Choroid plexus epithelial cell (primary cell): ENCODE results near the gene BRD1.

ENCODE experiments used
- DNase-seq: peaks from one replicate; pipeline ENCODE4 v3.0.0-alpha.2; 2010; ENCODE audit warnings: low read depth
- H3K4me3 ChIP-seq: 2 replicates; pipeline ENCODE4 v1.5.1; 2011; ENCODE audit warnings: low read depth, mild to moderate bottlenecking, control low read depth, low read length, moderate library complexity
- CTCF ChIP-seq: conservative IDR thresholded peaks from 2 replicates; pipeline ENCODE4 v1.5.1; 2011; ENCODE audit warnings: low read depth, mild to moderate bottlenecking, control low read depth, inconsistent platforms, low read length, moderate library complexity

BRD1 gene

DNA sequence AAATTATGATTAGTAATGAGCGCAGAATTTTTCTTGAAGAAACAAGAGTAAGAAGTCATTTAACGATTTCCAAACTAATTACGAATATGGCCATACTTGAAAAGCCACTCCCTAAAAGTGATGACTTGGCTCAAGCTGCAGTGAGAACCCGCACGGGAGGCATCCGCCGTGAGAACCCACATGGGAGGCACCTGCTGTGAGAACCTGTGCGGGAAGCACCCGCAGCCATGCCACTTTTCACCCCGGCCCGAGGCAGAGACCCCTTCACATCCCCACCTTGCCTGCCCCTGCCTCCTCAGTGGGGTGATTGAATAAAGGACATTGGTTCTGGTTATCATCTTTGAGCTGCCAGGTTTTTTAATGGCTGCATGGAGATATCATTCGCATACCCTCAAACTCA is 89.7 kb downstream of the BRD1 start:
- H3K4me3 ChIP-seq = no peak overlapping the region
- no peak for TF ChIP-seq CTCF
- no peak for DNase-seq

DNA sequence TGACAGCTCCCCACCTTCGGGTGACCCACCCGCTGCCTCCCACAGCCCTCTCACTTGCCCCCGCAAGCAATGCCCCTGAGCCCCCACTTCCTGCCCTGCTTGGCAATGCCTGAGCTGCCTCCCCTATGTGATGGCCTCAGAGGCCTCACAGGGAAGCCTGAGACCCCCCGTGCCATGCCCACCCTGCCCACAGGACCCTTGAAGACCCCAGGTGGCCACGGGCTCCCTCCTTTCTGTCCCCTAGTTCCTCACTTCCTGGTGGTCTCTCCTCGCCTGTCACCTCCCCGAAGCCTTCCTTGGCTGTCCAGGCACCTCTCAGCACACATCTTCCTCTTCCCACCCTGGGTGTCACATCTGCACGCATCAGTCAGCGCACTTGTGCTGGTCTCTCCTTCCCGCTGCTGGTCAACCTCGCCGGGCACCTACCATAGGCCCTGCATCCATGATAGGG is 90.5 kb downstream of the BRD1 start:
- no peak for TF ChIP-seq CTCF
- DNase-seq = no peak
- H3K4me3 ChIP-seq = no peak overlapping the region

GRCh38 chr22:49736538-49736937 is 91.1 kb downstream of the BRD1 start:
- H3K4me3 ChIP-seq = no peak overlapping the region
- no peak for DNase-seq
- no peak for TF ChIP-seq CTCF

DNA sequence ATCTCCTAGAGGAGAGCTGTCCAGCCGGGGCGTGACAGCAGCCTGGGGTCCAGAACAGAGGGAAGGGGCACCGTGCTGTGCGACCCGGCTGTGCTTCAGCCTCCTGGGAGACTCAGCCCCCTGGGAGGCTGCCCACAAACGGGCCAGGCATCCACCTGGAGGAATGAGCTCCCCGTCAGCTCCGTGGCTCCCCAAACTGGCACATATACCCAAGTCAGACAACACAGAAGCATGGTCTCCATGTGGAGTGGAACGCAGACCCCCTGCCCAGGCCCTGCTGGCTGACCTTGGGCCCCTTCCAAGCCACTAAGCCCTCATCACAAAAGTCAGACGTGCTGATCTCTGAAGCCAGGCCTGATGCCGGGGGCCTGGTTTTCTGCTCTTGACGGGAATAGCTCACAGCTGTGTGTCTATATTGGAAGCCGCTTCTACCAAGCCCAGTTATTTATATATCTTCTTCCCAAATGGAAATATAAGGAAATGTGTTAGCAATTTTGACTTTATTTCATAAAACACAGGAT is 91.7 kb downstream of the BRD1 start:
- H3K4me3 ChIP-seq = no peak overlapping the region
- no peak for DNase-seq
- TF ChIP-seq CTCF = no peak

DNA sequence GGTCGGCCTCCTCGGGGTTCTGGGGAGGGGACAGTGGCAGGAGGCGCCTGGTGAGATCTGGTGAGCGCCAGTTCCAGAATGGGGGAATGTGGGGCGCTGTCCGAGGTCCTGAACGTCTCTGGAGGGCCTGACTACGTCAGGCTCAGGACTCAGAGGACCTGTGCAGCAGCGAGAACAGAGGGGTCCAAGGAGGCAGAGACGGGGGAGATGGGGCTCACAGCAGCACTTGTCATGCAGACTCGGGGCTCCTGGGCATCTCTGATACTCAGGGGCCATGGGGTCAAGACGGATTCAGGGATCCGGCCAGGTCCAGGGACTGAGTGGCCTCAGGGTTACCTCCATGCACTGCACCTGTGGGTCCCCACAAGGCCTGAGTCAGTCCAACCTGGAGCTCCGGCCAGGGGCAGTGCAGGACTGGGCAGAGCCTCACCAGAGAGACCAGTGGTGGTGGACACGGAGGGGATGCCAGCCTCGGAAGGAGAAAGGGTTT is 92.2 kb downstream of the BRD1 start:
- no peak for TF ChIP-seq CTCF
- no peak overlapping the region for H3K4me3 ChIP-seq
- DNase-seq = no peak

- TF ChIP-seq CTCF = no peak
- no peak for DNase-seq
- no peak overlapping the region for H3K4me3 ChIP-seq
Observed at GRCh38 chr22:49734882-49735281, 92.8 kb downstream of the BRD1 start.

DNA sequence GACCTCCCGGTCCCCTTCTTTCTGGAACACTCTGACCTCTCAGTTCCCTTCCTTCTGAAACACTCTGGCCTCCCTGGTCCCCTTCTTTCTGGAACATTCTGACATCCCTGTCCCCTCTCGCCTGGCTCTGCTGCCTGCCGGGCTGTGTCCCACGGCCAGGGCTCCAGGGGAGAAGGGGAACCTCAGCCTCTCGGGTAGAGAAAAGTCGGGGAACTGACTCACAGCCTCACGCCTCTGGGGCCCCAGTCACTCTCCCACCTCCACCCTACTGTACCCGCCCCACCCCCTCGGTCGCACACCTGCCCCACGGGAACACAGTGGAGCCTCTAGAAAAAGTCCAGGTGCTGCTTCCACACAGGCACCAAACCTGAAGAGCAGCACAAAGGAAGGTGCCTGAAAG is 93.3 kb downstream of the BRD1 start:
- no peak for DNase-seq
- H3K4me3 ChIP-seq = no peak overlapping the region
- TF ChIP-seq CTCF = no peak
